HepG2 (cell line): ENCODE data around the gene TRABD.

Experiments used
- HOXA3 ChIP-seq: sonication (generic); formaldehyde crosslinking; IDR thresholded peaks from 2 replicates; pipeline ENCODE4 v1.5.0; 2020; ENCODE audit warnings: missing genetic modification reagents
- KIAA2018 ChIP-seq: sonication (generic); formaldehyde crosslinking; IDR thresholded peaks from 2 replicates; pipeline ENCODE4 v1.5.0; 2020; ENCODE audit warnings: mild to moderate bottlenecking, missing genetic modification reagents, borderline replicate concordance
- POLR2A ChIP-seq, 2 experiments: IDR thresholded peaks; 2 replicates each; pipeline ENCODE4 v1.6.1; 2011; ENCODE audit warnings: low read depth in 2 of 2, low read length in 2 of 2, mild to moderate bottlenecking in 1 of 2, moderate library complexity in 1 of 2; ENCODE audit not compliant: insufficient read depth in 1 of 2
- ZNF17 ChIP-seq: sonication (generic); formaldehyde crosslinking; IDR thresholded peaks from 2 replicates; pipeline ENCODE4 v1.5.0; 2020; ENCODE audit warnings: mild to moderate bottlenecking, missing genetic modification reagents
- ZNF282 ChIP-seq: fragments of 450-650 bp; IDR thresholded peaks from 2 replicates; pipeline ENCODE4 v1.6.1; 2018; ENCODE audit not compliant: partially characterized antibody

- TF ChIP-seq HOXA3 (CRISPR knock-in tag) (no peak), ZNF17 (no peak), POLR2A (IDR thresholded peaks at IDR 0.05; ENCODE audit: insufficient read depth in 1 of 2, low read depth in 2 of 2, low read length in 2 of 2) (peak in 1 of 2 experiments; percentile 1; a peak in 1 of 4 replicates), ZNF282 (no peak), KIAA2018 (CRISPR knock-in tag) (no peak)
Observed at GRCh38 chr22:50216684-50217520, 31.2 kb downstream of the TRABD start.
